Upper lobe of left lung (tissue), 6 donors: ENCODE data around the gene CSK. TPM values are rescaled to one million over a fixed set of nuclear protein-coding genes. Genes with fewer than 3 reads are reported as not detected.

ENCODE experiments used
- ATAC-seq, 2 donors: fragments of 200-7000 bp; cut with Tn5 transposase; one replicate each; pipeline ENCODE4 v1.9.1; 2022; ENCODE audit warnings: mild to moderate bottlenecking in 2 of 2, moderate library complexity in 2 of 2; ENCODE audit not compliant: low FRiP score in 2 of 2
- DNase-seq, 2 donors: peaks; one replicate each; pipeline ENCODE4 v3.0.0-alpha.2; 2019 to 2020
- H3K27ac ChIP-seq, 4 donors: fragments of 200-600 bp; sonication (generic); one replicate each; pipeline ENCODE4 v1.5.1; 2016 to 2019
- H3K27me3 ChIP-seq, 4 donors: fragments of 200-600 bp; sonication (generic); one replicate each; pipeline ENCODE4 v1.5.1; 2017 to 2019
- H3K36me3 ChIP-seq, 4 donors: fragments of 200-600 bp; sonication (generic); one replicate each; pipeline ENCODE4 v1.5.1; 2016 to 2019
- H3K4me1 ChIP-seq, 4 donors: fragments of 200-600 bp; sonication (generic); one replicate each; pipeline ENCODE4 v1.5.1; 2018 to 2019
- H3K4me3 ChIP-seq, 4 donors: fragments of 200-600 bp; sonication (generic); one replicate each; pipeline ENCODE4 v1.5.1; 2017 to 2019; ENCODE audit warnings: mild to moderate bottlenecking in 2 of 4, moderate library complexity in 1 of 4
- H3K9me3 ChIP-seq, 4 donors: fragments of 200-600 bp; sonication (generic); one replicate each; pipeline ENCODE4 v1.5.1; 2018 to 2019
- EP300 ChIP-seq, 4 donors: sonication (generic); formaldehyde crosslinking; IDR thresholded peaks; one replicate each; pipeline ENCODE4 v1.5.1; 2017; ENCODE audit warnings: antibody characterized with exemption in 4 of 4, control low read depth in 2 of 4
- POLR2A ChIP-seq, 4 donors: fragments of 450-650 bp; IDR thresholded peaks; one replicate each; pipeline ENCODE4 v1.5.1; 2016 to 2017; ENCODE audit warnings: antibody characterized with exemption in 4 of 4, mild to moderate bottlenecking in 2 of 4
- POLR2AphosphoS5 ChIP-seq, 2 donors: sonication (generic); formaldehyde crosslinking; IDR thresholded peaks; one replicate each; pipeline ENCODE4 v1.5.1; 2017; ENCODE audit warnings: antibody characterized with exemption in 2 of 2
- WGBS, 2 donors: methylation state at CpG; one replicate each; pipeline ENCODE4 v1.1.5; 2017 to 2018; 5-methylcytosine and 5-hydroxymethylcytosine counted together
- total RNA-seq, 6 donors: library from RNA; depleted of rRNA in 4 of 6; stranded (reverse); fragments of >200 nt in 4 of 6; gene quantifications; one replicate each; pipeline versions ENCODE4 v1.1.0 to v1.2.1, GENCODE V29; 2016 to 2021
- TF ChIP-seq, protein P1 (sequence below), 6 experiments: fragments of 450-650 bp in 4 of 6; fragments of 200-600 bp in 2 of 6; sonication (generic) in 2 of 6; IDR thresholded peaks; one replicate each; pipeline ENCODE4 v1.5.1; 2016 to 2019; ENCODE audit warnings: antibody characterized with exemption in 6 of 6
- donor health status: DM: no; HTN: no; CAD: no; lungs with moderate emphysema.
- donor health status: DM: no; HTN: yes; CAD: no; lungs with severe emphysema.

The CSK gene
- total RNA-seq, 6 donors from 2014 or later: 32.7 to 104 (median 64.8) TPM

DNA sequence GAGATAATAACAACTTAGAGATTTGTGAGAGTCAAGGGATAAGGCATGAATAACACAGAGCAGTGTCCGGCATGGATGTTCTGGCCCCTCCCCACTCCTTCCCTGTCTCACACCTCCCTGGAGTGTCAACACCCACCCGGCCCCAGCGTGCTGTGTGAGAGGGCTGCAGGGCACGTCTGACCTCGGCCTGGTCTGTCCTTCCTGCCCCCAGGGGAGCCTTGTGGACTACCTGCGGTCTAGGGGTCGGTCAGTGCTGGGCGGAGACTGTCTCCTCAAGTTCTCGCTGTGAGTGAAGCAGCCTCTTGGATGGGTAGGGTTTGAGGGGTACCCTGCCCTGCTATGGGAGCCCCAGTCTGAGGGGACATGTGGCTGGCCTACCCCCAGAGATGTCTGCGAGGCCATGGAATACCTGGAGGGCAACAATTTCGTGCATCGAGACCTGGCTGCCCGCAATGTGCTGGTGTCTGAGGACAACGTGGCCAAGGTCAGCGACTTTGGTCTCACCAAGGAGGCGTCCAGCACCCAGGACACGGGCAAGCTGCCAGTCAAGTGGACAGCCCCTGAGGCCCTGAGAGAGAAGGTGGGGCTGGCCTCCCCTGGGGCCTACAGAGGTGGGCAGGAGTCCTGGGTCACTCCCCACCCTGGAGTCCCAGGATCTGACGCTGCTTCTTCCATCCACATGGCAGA lies 19.6 kb downstream of the CSK start:
- TF ChIP-seq EP300 (IDR thresholded peaks at IDR 0.05): no peak
- no peak for TF ChIP-seq POLR2AphosphoS5 (IDR thresholded peaks at IDR 0.05)
- no peak for TF ChIP-seq POLR2A (IDR thresholded peaks at IDR 0.05)
- TF ChIP-seq, protein P1, sequence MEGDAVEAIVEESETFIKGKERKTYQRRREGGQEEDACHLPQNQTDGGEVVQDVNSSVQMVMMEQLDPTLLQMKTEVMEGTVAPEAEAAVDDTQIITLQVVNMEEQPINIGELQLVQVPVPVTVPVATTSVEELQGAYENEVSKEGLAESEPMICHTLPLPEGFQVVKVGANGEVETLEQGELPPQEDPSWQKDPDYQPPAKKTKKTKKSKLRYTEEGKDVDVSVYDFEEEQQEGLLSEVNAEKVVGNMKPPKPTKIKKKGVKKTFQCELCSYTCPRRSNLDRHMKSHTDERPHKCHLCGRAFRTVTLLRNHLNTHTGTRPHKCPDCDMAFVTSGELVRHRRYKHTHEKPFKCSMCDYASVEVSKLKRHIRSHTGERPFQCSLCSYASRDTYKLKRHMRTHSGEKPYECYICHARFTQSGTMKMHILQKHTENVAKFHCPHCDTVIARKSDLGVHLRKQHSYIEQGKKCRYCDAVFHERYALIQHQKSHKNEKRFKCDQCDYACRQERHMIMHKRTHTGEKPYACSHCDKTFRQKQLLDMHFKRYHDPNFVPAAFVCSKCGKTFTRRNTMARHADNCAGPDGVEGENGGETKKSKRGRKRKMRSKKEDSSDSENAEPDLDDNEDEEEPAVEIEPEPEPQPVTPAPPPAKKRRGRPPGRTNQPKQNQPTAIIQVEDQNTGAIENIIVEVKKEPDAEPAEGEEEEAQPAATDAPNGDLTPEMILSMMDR (IDR thresholded peaks at IDR 0.05): no peak
- H3K27me3 ChIP-seq: no peaks in the 10 kb centered on the region
- H3K36me3 ChIP-seq: peaks cover 11 to 66% (median 54%) of the 10 kb centered on the region in 4 donors
- H3K27ac ChIP-seq: no peak overlapping the region
- no peaks in the 10 kb centered on the region for H3K9me3 ChIP-seq
- no peak for ATAC-seq
- WGBS, 2 donors: 85 to 87% methylated on average over 10 to 15 of the region's 18 CpGs
- H3K4me1 ChIP-seq: peaks cover 6 to 22% (median 13%) of the 10 kb centered on the region in 4 donors
- no peak overlapping the region for H3K4me3 ChIP-seq
- no peak for DNase-seq

DNA sequence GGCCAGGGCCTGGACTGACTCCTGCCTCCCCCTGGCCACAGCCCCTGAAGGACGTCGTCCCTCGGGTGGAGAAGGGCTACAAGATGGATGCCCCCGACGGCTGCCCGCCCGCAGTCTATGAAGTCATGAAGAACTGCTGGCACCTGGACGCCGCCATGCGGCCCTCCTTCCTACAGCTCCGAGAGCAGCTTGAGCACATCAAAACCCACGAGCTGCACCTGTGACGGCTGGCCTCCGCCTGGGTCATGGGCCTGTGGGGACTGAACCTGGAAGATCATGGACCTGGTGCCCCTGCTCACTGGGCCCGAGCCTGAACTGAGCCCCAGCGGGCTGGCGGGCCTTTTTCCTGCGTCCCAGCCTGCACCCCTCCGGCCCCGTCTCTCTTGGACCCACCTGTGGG lies 20.4 kb downstream of the CSK start:
- Histone ChIP-seq H3K27me3 (no peaks in the 10 kb centered on the region), H3K9me3 (no peaks in the 10 kb centered on the region), H3K4me3 (no peak overlapping the region), H3K27ac (no peak overlapping the region), H3K4me1 (peaks cover 6 to 22% (median 13%) of the 10 kb centered on the region in 4 donors), H3K36me3 (peaks cover 11 to 66% (median 54%) of the 10 kb centered on the region in 4 donors)
- DNase-seq (peak in 1 of 2 donors; percentile 85), ATAC-seq (no peak)
- WGBS, 2 donors: 89 to 98% methylated on average over 9 to 17 of the region's 20 CpGs
- TF ChIP-seq POLR2AphosphoS5 (IDR thresholded peaks at IDR 0.05): no peak
- TF ChIP-seq, protein P1 (IDR thresholded peaks at IDR 0.05): no peak
- no peak for TF ChIP-seq POLR2A (IDR thresholded peaks at IDR 0.05)
- TF ChIP-seq EP300 (IDR thresholded peaks at IDR 0.05): no peak

DNA sequence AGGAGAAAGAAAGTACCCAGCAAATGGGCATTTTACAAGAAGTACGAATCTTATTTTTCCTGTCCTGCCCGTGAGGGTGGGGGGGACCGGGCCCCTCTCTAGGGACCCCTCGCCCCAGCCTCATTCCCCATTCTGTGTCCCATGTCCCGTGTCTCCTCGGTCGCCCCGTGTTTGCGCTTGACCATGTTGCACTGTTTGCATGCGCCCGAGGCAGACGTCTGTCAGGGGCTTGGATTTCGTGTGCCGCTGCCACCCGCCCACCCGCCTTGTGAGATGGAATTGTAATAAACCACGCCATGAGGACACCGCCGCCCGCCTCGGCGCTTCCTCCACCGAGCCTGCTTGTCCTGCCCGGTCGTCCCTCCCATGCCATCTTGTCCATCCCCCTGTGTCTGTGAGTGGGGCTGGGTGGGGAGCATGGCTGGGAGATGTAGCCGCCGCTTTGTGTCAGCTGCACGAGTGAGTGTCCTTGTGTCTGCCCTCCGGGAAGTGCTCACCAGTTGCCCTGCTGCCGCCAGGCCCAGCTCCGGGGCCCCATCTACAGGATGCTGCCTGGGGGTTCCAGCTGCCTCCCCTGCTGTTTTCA lies 21.1 kb downstream of the CSK start:
- TF ChIP-seq POLR2AphosphoS5 (IDR thresholded peaks at IDR 0.05): no peak
- TF ChIP-seq EP300 (IDR thresholded peaks at IDR 0.05): no peak
- no peak for TF ChIP-seq POLR2A (IDR thresholded peaks at IDR 0.05)
- TF ChIP-seq, protein P1 (IDR thresholded peaks at IDR 0.05): no peak
- H3K4me3 ChIP-seq: no peak overlapping the region
- ATAC-seq (no peak), DNase-seq (peak in 1 of 2 donors; percentile 78)
- H3K27me3 ChIP-seq: no peaks in the 10 kb centered on the region
- H3K4me1 ChIP-seq: peaks cover 6 to 23% (median 13%) of the 10 kb centered on the region in 4 donors
- H3K36me3 ChIP-seq: peaks cover 11 to 64% (median 53%) of the 10 kb centered on the region in 4 donors
- no peak overlapping the region for H3K27ac ChIP-seq
- 93 to 94% methylated on average over 31 of the region's 31 CpGs for WGBS, 2 donors
- H3K9me3 ChIP-seq: no peaks in the 10 kb centered on the region

DNA sequence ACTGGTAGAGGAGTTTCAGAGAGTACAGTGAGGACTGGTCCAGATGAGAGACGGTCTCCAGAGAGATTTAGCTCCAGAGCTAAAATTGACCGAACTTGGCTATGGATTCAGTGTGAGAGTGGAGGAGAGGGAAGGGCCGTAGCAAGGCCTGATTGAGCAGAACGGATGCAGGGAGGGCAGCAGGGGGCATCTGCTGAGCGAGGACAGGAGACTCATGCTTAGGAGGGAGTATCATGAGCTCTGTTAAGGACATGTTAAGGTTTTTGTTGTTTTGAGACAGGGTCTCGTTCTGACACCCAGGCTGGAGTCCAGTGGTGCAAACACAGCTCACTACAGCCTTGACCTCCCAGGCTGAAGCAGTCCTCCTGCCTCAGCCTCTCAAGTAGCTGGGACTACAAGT lies 23.1 kb downstream of the CSK start:
- TF ChIP-seq, protein P1 (IDR thresholded peaks at IDR 0.05): no peak
- TF ChIP-seq EP300 (IDR thresholded peaks at IDR 0.05): no peak
- TF ChIP-seq POLR2A (IDR thresholded peaks at IDR 0.05): no peak
- TF ChIP-seq POLR2AphosphoS5 (IDR thresholded peaks at IDR 0.05): no peak
- Histone ChIP-seq H3K27ac (peak overlapping the region in 1 of 4 donors; percentile 10), H3K9me3 (no peaks in the 10 kb centered on the region), H3K4me1 (peaks cover 1 to 17% (median 6%) of the 10 kb centered on the region in 4 donors), H3K27me3 (no peaks in the 10 kb centered on the region), H3K36me3 (peaks cover 11 to 45% (median 38%) of the 10 kb centered on the region in 4 donors), H3K4me3 (no peak overlapping the region)
- WGBS, 2 donors: 79 to 82% methylated on average over 6 of the region's 6 CpGs
- ATAC-seq (no peak), DNase-seq (no peak)
